WTC11 (cell line): Measurements from ENCODE around the gene ZNF428.

ENCODE experiments used
- TF ChIP-seq, protein P1 (sequence below): sonication (generic); formaldehyde crosslinking; IDR thresholded peaks from 2 replicates; pipeline ENCODE4 v1.8.0; 2022; ENCODE audit warnings: mild to moderate bottlenecking, missing genetic modification reagents
- TF ChIP-seq, protein P2 (sequence below): fragments of 200-600 bp; IDR thresholded peaks from 2 replicates; pipeline ENCODE4 v1.8.0; 2022; ENCODE audit warnings: antibody characterized with exemption

DNA sequence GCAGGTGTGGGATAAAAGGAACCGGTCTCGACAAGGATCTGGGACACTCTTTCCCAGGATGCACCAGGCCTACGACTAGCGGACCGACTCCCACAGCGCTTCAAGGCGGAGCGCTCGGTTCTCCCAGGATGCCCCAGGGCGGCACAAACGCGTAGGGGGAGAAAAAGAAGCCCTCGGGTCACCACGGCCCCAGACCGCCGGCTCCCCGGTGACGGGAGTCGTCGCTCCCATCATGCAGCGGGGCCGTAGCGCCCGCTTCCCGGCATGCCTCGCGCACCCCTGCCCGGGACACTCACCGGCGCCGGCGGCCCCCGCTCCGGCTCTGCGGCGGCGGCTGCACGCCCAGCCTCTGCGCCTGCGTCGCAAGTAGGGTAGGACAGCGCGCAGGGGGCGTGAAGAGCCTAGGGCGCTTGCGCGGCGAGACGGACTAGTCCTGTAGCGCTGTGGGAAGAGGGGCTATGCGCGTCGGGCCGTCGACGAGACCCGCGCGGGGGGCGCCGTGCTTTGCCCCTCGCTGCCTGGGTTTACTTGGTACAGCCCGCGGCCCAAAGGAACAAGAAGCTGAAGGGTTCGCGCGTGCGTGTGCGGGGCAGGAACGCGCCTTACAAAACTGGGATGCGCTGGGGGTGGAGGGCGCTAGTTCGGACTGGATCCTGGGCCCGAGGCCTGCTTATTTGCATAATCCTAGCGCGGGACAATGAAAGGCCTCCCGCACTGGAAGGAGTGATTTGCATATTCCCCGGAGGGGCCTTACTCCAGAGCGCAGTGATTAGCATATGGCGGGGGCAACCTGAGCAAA lies at the start of gene ZNF428:
- TF ChIP-seq, protein P1, sequence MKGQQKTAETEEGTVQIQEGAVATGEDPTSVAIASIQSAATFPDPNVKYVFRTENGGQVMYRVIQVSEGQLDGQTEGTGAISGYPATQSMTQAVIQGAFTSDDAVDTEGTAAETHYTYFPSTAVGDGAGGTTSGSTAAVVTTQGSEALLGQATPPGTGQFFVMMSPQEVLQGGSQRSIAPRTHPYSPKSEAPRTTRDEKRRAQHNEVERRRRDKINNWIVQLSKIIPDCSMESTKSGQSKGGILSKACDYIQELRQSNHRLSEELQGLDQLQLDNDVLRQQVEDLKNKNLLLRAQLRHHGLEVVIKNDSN = 0 out of 2 replicates have a peak, but pooled peaks have one; percentile 27
- TF ChIP-seq, protein P2, sequence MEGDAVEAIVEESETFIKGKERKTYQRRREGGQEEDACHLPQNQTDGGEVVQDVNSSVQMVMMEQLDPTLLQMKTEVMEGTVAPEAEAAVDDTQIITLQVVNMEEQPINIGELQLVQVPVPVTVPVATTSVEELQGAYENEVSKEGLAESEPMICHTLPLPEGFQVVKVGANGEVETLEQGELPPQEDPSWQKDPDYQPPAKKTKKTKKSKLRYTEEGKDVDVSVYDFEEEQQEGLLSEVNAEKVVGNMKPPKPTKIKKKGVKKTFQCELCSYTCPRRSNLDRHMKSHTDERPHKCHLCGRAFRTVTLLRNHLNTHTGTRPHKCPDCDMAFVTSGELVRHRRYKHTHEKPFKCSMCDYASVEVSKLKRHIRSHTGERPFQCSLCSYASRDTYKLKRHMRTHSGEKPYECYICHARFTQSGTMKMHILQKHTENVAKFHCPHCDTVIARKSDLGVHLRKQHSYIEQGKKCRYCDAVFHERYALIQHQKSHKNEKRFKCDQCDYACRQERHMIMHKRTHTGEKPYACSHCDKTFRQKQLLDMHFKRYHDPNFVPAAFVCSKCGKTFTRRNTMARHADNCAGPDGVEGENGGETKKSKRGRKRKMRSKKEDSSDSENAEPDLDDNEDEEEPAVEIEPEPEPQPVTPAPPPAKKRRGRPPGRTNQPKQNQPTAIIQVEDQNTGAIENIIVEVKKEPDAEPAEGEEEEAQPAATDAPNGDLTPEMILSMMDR = no peak
